Measurements from ENCODE around the gene PLCG1.

Gene PLCG1

DNA sequence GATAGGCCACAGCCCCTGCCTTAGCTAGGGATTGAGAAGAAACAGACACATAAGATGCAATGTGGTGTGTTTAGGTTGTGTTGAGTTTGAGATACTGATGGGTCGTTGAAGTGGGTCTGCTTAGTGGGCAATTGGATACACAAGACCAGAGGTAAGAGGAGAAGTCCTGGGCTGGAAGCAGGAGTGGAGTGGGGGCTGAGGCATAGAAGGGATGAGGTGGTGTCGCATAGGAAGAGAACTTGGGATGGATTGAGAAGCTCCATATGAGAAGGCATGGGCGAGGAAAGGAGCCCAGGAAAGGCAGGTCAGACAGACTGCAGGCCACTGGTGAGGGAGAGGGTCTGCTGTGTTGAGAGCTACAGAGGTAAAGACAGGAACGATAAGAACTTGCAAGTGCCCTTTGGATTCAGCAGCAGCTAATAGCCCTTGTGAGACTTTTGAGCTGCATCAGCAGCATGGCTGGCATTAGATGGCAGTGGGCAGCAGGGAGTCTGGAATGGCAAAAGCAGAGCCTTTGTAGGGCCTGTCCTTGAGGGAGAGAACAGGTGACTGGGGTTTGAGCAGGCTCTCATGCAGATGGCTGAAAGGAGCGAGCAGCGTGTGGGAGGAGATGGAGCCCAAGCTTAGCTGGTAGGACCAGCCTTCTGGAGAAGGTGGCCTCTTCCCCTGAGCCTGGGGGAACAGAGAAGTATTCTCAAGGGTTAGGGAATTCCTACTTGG lies 33.2 kb downstream of the PLCG1 start:
- TF ChIP-seq POLR2A (IDR thresholded peaks at IDR 0.05; ENCODE audit: extremely low read depth, insufficient read length) (no peak), MYC (IDR thresholded peaks at IDR 0.05; ENCODE audit: low read depth, low read length) (no peak)
- TF ChIP-seq, protein P1, sequence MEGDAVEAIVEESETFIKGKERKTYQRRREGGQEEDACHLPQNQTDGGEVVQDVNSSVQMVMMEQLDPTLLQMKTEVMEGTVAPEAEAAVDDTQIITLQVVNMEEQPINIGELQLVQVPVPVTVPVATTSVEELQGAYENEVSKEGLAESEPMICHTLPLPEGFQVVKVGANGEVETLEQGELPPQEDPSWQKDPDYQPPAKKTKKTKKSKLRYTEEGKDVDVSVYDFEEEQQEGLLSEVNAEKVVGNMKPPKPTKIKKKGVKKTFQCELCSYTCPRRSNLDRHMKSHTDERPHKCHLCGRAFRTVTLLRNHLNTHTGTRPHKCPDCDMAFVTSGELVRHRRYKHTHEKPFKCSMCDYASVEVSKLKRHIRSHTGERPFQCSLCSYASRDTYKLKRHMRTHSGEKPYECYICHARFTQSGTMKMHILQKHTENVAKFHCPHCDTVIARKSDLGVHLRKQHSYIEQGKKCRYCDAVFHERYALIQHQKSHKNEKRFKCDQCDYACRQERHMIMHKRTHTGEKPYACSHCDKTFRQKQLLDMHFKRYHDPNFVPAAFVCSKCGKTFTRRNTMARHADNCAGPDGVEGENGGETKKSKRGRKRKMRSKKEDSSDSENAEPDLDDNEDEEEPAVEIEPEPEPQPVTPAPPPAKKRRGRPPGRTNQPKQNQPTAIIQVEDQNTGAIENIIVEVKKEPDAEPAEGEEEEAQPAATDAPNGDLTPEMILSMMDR (IDR thresholded peaks at IDR 0.05; ENCODE audit: low read depth, low read length): no peak
- TF ChIP-seq, protein P2, sequence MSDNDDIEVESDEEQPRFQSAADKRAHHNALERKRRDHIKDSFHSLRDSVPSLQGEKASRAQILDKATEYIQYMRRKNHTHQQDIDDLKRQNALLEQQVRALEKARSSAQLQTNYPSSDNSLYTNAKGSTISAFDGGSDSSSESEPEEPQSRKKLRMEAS (IDR thresholded peaks at IDR 0.05; ENCODE audit: low read depth, low read length): no peak
- H3K4me3 ChIP-seq (ENCODE audit: low read depth, low read length): no peak overlapping the region
- no peak for DNase-seq (ENCODE audit: low read depth)

DNA sequence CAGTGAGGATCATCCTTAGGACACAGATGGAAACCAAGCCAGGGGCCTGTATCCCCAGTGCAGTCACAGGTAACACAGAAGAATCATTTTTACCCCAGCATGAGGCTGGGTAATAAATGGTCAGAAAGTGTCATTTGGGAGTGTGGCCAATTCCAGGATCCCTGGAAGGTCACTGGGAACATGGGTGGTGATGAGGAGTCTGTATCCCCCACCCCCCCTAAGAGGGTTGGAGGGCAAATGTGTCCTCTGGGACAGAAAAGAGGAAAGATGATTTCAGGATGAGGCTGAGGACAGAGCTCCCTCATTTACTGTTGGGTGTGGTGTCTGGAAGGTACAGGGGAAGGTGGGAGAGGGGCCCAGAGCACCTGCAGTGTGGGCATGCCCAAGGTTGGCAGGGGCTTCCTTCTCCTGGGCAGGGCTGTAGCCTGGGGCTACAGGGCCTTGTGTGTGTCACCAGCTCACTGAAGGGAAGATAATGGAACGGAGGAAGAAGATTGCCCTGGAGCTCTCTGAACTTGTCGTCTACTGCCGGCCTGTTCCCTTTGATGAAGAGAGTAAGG lies 34.5 kb downstream of the PLCG1 start:
- no peak overlapping the region for H3K4me3 ChIP-seq (ENCODE audit: low read depth, low read length)

DNA sequence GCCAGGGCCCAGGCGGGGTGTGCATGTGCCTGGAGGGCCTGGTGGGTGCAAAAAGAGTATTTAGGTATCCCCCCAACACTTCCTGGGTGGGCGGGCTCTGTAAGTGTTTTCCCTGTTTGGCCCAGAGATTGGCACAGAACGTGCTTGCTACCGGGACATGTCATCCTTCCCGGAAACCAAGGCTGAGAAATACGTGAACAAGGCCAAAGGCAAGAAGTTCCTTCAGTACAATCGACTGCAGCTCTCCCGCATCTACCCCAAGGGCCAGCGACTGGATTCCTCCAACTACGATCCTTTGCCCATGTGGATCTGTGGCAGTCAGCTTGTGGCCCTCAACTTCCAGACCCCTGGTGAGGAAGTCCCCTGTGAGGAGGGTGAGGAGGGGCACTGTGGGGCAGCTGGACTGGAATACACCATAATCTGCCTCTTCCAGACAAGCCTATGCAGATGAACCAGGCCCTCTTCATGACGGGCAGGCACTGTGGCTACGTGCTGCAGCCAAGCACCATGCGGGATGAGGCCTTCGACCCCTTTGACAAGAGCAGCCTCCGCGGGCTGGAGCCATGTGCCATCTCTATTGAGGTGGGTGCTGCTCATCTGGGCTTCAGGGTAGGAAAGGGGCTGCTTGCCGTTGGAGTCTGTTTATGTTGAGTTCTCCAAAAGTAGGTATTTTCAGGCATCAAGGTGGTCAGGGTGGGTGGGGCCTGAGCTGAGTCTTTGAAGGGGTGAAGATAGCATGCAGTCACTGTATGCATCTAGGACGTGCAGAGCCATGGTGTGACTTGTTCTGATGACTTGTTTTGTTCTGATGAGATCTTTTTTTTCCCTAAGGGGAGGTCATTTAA lies 35.2 kb downstream of the PLCG1 start:
- no peak overlapping the region for H3K4me3 ChIP-seq (ENCODE audit: low read depth, low read length)
- no peak for DNase-seq (ENCODE audit: low read depth)
- TF ChIP-seq, protein P1 (IDR thresholded peaks at IDR 0.05; ENCODE audit: low read depth, low read length): no peak
- TF ChIP-seq MYC (IDR thresholded peaks at IDR 0.05; ENCODE audit: low read depth, low read length): no peak
- no peak for TF ChIP-seq POLR2A (IDR thresholded peaks at IDR 0.05; ENCODE audit: extremely low read depth, insufficient read length)
- TF ChIP-seq, protein P2 (IDR thresholded peaks at IDR 0.05; ENCODE audit: low read depth, low read length): no peak

More for the DNA sequence above, 34.5 kb downstream of the PLCG1 start:
- TF ChIP-seq MYC (IDR thresholded peaks at IDR 0.05; ENCODE audit: low read depth, low read length): no peak
- no peak for TF ChIP-seq POLR2A (IDR thresholded peaks at IDR 0.05; ENCODE audit: extremely low read depth, insufficient read length)
- TF ChIP-seq, protein P2 (IDR thresholded peaks at IDR 0.05; ENCODE audit: low read depth, low read length): no peak
- TF ChIP-seq, protein P1 (IDR thresholded peaks at IDR 0.05; ENCODE audit: low read depth, low read length): no peak
- no peak for DNase-seq (ENCODE audit: low read depth)

DNA sequence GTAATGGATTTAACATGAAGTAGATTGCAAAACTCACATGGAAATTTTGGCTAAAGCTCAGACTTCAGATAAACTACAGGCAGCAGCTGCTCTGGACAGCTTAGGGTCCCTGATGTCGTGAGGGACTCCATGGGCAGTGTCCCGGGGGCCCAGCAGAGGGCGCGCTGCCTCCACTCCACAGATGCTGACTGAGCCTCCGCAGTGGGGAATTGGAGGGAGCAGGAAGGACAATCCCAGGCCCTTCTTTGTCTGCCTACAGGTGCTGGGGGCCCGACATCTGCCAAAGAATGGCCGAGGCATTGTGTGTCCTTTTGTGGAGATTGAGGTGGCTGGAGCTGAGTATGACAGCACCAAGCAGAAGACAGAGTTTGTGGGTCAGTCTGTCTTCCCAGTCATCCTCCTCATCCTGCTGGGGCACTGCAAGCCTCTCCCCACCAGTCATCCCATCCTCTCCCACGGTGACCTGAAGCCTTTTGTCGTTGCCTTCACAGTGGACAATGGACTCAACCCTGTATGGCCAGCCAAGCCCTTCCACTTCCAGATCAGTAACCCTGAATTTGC lies 35.9 kb downstream of the PLCG1 start:
- no peak overlapping the region for H3K4me3 ChIP-seq (ENCODE audit: low read depth, low read length)
- no peak for TF ChIP-seq POLR2A (IDR thresholded peaks at IDR 0.05; ENCODE audit: extremely low read depth, insufficient read length)
- TF ChIP-seq, protein P2 (IDR thresholded peaks at IDR 0.05; ENCODE audit: low read depth, low read length): no peak
- TF ChIP-seq, protein P1 (IDR thresholded peaks at IDR 0.05; ENCODE audit: low read depth, low read length): peak; percentile 99
- no peak for TF ChIP-seq MYC (IDR thresholded peaks at IDR 0.05; ENCODE audit: low read depth, low read length)
- DNase-seq (ENCODE audit: low read depth): peak; percentile 70

DNA sequence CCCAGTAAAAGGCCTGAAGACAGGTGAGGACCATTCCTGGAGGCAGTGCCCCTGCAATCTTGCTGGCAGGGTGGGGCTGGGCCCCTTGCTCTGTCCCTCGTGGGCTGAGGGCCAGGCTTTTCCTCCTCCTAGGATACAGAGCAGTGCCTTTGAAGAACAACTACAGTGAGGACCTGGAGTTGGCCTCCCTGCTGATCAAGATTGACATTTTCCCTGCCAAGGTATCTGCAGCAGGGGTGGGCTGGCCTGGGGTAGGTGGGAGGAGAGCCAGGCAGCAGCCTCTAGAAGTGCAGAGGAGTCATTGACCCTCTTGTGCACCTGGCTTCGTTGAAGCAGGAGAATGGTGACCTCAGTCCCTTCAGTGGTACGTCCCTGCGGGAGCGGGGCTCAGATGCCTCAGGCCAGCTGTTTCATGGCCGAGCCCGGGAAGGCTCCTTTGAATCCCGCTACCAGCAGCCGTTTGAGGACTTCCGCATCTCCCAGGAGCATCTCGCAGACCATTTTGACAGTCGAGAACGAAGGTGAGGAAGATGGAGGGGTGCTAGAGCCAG lies 36.5 kb downstream of the PLCG1 start:
- TF ChIP-seq, protein P1 (IDR thresholded peaks at IDR 0.05; ENCODE audit: low read depth, low read length): no peak
- TF ChIP-seq POLR2A (IDR thresholded peaks at IDR 0.05; ENCODE audit: extremely low read depth, insufficient read length) (no peak), MYC (IDR thresholded peaks at IDR 0.05; ENCODE audit: low read depth, low read length) (no peak)
- TF ChIP-seq, protein P2 (IDR thresholded peaks at IDR 0.05; ENCODE audit: low read depth, low read length): no peak
- DNase-seq (ENCODE audit: low read depth): no peak
- H3K4me3 ChIP-seq (ENCODE audit: low read depth, low read length): no peak overlapping the region

Data from NB4 (cell line).